HG02759 (cell line): ENCODE measurements around the gene C8A.

Source experiments
- ATAC-seq: cut with Tn5 transposase; IDR thresholded peaks from one replicate; pipeline ENCODE4 v1.9.1; 2021; ENCODE audit warnings: mild to moderate bottlenecking, moderate library complexity; ENCODE audit not compliant: unreplicated experiment

Gene C8A

GRCh38 chr1:56922507-56922906, 67.9 kb downstream of the C8A start:
- ATAC-seq, result no peak

GRCh38 chr1:56923201-56923600, 68.6 kb downstream of the C8A start:
- no peak for ATAC-seq

- no peak for ATAC-seq
Observed at GRCh38 chr1:56924116-56924515, 69.5 kb downstream of the C8A start.

GRCh38 chr1:56925193-56925592, 70.6 kb downstream of the C8A start:
- ATAC-seq, result no peak

- ATAC-seq, result no peak
Observed at GRCh38 chr1:56927171-56927570, 72.6 kb downstream of the C8A start.

GRCh38 chr1:56927986-56928385, 73.4 kb downstream of the C8A start:
- ATAC-seq, result no peak

GRCh38 chr1:56929492-56929891, 74.9 kb downstream of the C8A start:
- no peak for ATAC-seq

GRCh38 chr1:56931211-56931610, 76.6 kb downstream of the C8A start:
- ATAC-seq, result no peak

- ATAC-seq, result no peak
Observed at GRCh38 chr1:56931686-56932085, 77.1 kb downstream of the C8A start.

- no peak for ATAC-seq
Observed at GRCh38 chr1:56933161-56933560, 78.6 kb downstream of the C8A start.

- no peak for ATAC-seq
Observed at GRCh38 chr1:56933606-56934005, 79.0 kb downstream of the C8A start.

- ATAC-seq, result no peak
Observed at GRCh38 chr1:56934430-56935060, 79.9 kb downstream of the C8A start.

GRCh38 chr1:56938646-56939045, 84.0 kb downstream of the C8A start:
- no peak for ATAC-seq

GRCh38 chr1:56939209-56939608, 84.6 kb downstream of the C8A start:
- no peak for ATAC-seq

- no peak for ATAC-seq
Observed at GRCh38 chr1:56940039-56940438, 85.4 kb downstream of the C8A start.

GRCh38 chr1:56948403-56949023, 93.9 kb downstream of the C8A start:
- no peak for ATAC-seq

GRCh38 chr1:56952501-56952900, 97.9 kb downstream of the C8A start:
- no peak for ATAC-seq

- ATAC-seq, result no peak
Observed at GRCh38 chr1:56953386-56953785, 98.8 kb downstream of the C8A start.

GRCh38 chr1:56954664-56955063, 100.1 kb downstream of the C8A start:
- ATAC-seq, result no peak

GRCh38 chr1:56957931-56958330, 103.3 kb downstream of the C8A start:
- no peak for ATAC-seq

GRCh38 chr1:56958526-56958925, 103.9 kb downstream of the C8A start:
- ATAC-seq, result no peak

GRCh38 chr1:56961426-56961825, 106.8 kb downstream of the C8A start:
- no peak for ATAC-seq

GRCh38 chr1:56963667-56964066, 109.1 kb downstream of the C8A start:
- no peak for ATAC-seq
